C4-2B (cell line): ENCODE data around the gene RLIM.

ENCODE experiments used
- H3K27ac ChIP-seq: fragments of 450-650 bp; 2 replicates; pipeline ENCODE4 v1.5.1; 2017
- ZFX ChIP-seq: fragments of 450-650 bp; IDR thresholded peaks from 2 replicates; pipeline ENCODE4 v1.6.1; 2017
- TF ChIP-seq, protein P1 (sequence below): fragments of 450-650 bp; conservative IDR thresholded peaks from 2 replicates; pipeline ENCODE4 v1.5.1; 2017; ENCODE audit warnings: mild to moderate bottlenecking

The RLIM gene

DNA sequence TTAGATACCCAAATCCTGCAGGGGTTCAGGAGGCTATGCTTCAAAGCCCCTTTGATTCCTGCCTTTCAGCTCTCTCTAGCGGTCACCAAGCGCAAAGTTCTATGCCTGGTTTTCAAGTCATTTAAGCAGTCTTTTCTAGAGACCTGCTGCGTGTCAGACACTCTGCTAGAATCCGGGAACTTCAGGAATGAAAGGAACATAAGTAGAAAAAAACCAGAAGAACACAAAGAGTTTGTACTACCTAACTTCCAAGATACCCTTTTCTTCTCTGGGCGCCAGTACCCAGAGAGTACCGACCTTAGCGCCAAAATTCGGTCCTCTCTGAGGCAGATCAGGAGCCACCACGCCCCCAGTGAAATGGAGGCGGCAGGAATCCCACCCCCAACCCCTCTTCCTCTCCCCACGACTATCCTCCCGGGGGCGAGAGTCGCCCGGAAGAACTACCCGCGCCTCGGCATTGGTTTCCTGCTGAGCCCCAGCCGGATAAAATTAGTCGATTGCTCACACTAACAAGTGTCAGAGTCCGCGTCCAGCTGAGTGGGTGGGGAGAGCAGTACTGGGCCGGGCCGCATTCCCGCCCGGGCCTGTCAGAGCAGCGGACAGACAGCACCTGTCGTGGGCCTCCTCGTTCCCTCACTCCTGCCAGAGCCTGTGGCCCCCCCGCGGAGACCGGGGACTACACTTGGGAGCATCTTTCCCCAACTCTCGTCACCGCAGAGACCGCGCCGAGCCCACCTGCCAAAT is 78.8 kb downstream of the RLIM start:
- TF ChIP-seq, protein P1, sequence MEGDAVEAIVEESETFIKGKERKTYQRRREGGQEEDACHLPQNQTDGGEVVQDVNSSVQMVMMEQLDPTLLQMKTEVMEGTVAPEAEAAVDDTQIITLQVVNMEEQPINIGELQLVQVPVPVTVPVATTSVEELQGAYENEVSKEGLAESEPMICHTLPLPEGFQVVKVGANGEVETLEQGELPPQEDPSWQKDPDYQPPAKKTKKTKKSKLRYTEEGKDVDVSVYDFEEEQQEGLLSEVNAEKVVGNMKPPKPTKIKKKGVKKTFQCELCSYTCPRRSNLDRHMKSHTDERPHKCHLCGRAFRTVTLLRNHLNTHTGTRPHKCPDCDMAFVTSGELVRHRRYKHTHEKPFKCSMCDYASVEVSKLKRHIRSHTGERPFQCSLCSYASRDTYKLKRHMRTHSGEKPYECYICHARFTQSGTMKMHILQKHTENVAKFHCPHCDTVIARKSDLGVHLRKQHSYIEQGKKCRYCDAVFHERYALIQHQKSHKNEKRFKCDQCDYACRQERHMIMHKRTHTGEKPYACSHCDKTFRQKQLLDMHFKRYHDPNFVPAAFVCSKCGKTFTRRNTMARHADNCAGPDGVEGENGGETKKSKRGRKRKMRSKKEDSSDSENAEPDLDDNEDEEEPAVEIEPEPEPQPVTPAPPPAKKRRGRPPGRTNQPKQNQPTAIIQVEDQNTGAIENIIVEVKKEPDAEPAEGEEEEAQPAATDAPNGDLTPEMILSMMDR, result no peak
- no peak for TF ChIP-seq ZFX
- H3K27ac ChIP-seq, result no peak overlapping the region
